Measurements from ENCODE around the gene C1orf167.
A peak's percentile ranks its signal among the peaks of the same experiment; 100 is the strongest.

Gene C1orf167

DNA sequence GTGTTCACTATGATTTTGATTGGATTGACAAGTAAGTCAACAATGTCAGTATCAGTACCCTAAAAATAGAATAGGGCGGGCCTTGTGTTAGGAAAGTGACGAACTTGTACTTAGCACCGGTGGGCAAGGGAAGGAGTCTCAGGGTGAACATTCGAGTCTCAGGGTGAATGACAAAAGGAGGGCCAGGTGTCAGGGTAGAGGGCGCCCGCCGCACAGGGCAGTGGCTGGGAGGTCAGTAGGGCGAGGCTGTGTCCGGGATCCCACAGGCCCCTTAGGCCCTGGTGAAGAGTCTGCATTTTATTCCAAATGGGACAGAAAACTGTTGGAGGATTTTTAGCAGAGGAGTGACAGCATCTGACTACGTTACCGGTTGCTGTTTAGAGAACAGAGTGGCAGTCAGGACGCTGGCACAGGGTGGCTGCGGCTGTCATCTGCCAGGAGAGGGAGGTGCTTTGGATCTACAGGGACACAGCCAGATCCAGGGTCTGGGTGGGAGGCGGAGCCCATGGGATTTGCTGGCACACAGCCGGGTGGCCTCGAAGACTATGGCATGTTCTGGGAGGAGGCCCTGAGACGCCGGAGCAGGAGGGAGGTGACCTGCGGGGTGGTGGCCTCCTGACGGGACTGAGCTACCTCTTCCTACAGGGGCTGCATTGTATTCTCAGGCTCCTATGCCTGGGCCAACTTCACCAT lies 15.1 kb upstream of the C1orf167 start:
- no peak for DNase-seq (ENCODE audit: insufficient read length, low spot score)
- FAIRE-seq, result no peak
- TF ChIP-seq POU2F2 (IDR thresholded peaks at IDR 0.05; ENCODE audit: low read depth, low read length) (no peak), POLR2AphosphoS5 (IDR thresholded peaks at IDR 0.05; ENCODE audit: low read depth, low read length) (no peak), TAF1 (IDR thresholded peaks at IDR 0.05; ENCODE audit: low read depth, low read length) (no peak), PAX5 (IDR thresholded peaks at IDR 0.05; ENCODE audit: insufficient read depth, low read length, severe bottlenecking) (no peak), SPI1 (IDR thresholded peaks at IDR 0.05; ENCODE audit: low read depth, low read length) (no peak), POLR2A (IDR thresholded peaks at IDR 0.05; ENCODE audit: low read depth, low read length) (no peak)

DNA sequence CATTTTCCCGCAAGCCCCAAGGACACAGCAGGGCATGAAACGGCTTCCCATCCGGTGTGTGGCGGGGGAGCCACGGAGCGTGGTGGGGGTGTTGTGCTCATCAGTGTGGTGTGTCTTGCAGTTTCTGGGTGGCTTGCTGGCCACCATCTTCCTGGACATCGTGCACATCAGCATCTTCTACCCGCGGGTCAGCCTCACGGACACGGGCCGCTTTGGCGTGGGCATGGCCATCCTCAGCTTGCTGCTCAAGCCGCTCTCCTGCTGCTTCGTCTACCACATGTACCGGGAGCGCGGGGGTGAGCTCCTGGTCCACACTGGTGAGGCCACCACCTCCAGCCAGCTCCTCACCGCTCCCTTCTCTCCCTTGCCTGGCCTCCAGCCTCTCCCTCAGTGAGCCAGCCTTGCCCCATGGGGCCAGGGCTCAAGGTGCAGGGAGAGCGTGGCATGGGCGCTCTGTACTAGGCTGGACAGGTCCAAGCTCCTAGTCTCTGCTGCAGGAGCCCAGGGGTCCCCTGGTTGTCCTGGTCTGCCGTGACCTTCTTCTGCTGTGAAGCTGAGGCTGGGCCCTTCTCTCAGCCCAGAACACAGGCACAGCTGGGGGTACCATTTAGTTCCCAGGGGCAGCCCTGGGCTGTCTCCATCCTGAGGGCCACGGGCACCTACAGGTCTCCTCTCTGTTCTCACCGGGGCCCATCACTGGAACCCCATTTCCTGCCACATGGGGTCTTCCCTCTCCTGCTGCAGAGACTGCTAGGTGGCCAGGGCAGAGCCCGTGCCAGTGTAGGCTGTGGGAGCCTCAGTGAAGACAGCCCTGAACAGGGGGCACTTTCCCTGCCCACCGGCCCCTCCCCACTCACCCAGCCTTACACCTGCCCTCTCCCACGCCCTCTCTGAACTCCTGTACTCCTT lies 13.4 kb upstream of the C1orf167 start:
- no peak for TF ChIP-seq POLR2A (IDR thresholded peaks at IDR 0.05; ENCODE audit: low read depth, low read length)
- TF ChIP-seq TAF1 (IDR thresholded peaks at IDR 0.05; ENCODE audit: low read depth, low read length), result no peak
- TF ChIP-seq SPI1 (IDR thresholded peaks at IDR 0.05; ENCODE audit: low read depth, low read length), result no peak
- TF ChIP-seq POU2F2 (IDR thresholded peaks at IDR 0.05; ENCODE audit: low read depth, low read length), result no peak
- no peak for TF ChIP-seq PAX5 (IDR thresholded peaks at IDR 0.05; ENCODE audit: insufficient read depth, low read length, severe bottlenecking)
- TF ChIP-seq POLR2AphosphoS5 (IDR thresholded peaks at IDR 0.05; ENCODE audit: low read depth, low read length), result no peak
- no peak for FAIRE-seq
- no peak for DNase-seq (ENCODE audit: insufficient read length, low spot score)

DNA sequence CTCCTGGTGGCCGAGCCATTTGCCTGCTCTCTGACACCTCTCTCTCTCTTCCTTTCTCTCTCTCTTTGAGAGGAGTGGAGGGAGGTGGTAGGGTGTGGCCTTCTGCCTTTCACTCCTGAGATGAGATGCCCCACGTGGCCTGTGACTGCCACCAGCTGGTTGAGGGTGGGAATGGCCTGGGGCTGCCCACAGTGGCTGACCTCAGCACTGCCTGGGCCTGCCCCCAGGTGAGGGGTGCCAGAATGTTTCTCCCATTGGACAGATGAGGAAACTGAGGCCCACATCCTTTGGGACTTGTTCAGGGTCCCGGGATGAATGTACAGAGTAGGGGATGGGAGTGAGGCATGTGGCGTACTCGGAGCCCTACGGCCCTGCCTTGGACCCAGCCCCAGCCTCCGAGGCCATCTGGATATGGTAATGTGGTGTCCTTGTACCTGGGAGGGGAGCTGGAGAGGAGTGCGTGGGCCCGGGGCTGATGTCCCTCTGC lies 12.7 kb upstream of the C1orf167 start:
- FAIRE-seq (peak; percentile 38), DNase-seq (ENCODE audit: insufficient read length, low spot score) (peak; percentile 83)

DNA sequence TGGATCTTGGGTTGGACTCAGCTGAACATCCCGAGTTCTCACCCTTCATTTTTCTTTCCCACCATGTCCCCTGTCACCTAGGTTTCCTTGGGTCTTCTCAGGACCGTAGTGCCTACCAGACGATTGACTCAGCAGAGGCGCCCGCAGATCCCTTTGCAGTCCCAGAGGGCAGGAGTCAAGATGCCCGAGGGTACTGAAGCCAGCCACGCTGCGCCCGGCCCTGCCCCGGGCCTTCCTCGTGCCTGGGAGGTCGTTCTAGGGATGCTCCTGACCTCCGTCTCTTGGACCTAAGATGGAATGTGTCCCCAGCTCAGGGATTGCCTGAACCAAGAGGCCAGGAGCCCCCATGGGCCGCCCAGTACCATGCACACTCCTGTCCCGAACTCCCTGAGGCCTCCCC lies 12.0 kb upstream of the C1orf167 start:
- TF ChIP-seq TAF1 (IDR thresholded peaks at IDR 0.05; ENCODE audit: low read depth, low read length) (no peak), SPI1 (IDR thresholded peaks at IDR 0.05; ENCODE audit: low read depth, low read length) (no peak), PAX5 (IDR thresholded peaks at IDR 0.05; ENCODE audit: insufficient read depth, low read length, severe bottlenecking) (no peak), POLR2AphosphoS5 (IDR thresholded peaks at IDR 0.05; ENCODE audit: low read depth, low read length) (no peak)
- DNase-seq (ENCODE audit: insufficient read length, low spot score), result no peak
- FAIRE-seq, result no peak

More for the DNA sequence above, 12.7 kb upstream of the C1orf167 start:
- no peak for TF ChIP-seq POU2F2 (IDR thresholded peaks at IDR 0.05; ENCODE audit: low read depth, low read length)
- TF ChIP-seq SPI1 (IDR thresholded peaks at IDR 0.05; ENCODE audit: low read depth, low read length), result no peak
- TF ChIP-seq TAF1 (IDR thresholded peaks at IDR 0.05; ENCODE audit: low read depth, low read length), result no peak
- no peak for TF ChIP-seq POLR2AphosphoS5 (IDR thresholded peaks at IDR 0.05; ENCODE audit: low read depth, low read length)

GRCh38 chr1:11751087-11751486 lies 10.9 kb upstream of the C1orf167 start:
- TF ChIP-seq POLR2AphosphoS5 (IDR thresholded peaks at IDR 0.05; ENCODE audit: low read depth, low read length) (no peak), TAF1 (IDR thresholded peaks at IDR 0.05; ENCODE audit: low read depth, low read length) (no peak), SPI1 (IDR thresholded peaks at IDR 0.05; ENCODE audit: low read depth, low read length) (no peak), POLR2A (IDR thresholded peaks at IDR 0.05; ENCODE audit: low read depth, low read length) (no peak), POU2F2 (IDR thresholded peaks at IDR 0.05; ENCODE audit: low read depth, low read length) (no peak), PAX5 (IDR thresholded peaks at IDR 0.05; ENCODE audit: insufficient read depth, low read length, severe bottlenecking) (no peak)
- FAIRE-seq, result no peak
- DNase-seq (ENCODE audit: insufficient read length, low spot score), result no peak

DNA sequence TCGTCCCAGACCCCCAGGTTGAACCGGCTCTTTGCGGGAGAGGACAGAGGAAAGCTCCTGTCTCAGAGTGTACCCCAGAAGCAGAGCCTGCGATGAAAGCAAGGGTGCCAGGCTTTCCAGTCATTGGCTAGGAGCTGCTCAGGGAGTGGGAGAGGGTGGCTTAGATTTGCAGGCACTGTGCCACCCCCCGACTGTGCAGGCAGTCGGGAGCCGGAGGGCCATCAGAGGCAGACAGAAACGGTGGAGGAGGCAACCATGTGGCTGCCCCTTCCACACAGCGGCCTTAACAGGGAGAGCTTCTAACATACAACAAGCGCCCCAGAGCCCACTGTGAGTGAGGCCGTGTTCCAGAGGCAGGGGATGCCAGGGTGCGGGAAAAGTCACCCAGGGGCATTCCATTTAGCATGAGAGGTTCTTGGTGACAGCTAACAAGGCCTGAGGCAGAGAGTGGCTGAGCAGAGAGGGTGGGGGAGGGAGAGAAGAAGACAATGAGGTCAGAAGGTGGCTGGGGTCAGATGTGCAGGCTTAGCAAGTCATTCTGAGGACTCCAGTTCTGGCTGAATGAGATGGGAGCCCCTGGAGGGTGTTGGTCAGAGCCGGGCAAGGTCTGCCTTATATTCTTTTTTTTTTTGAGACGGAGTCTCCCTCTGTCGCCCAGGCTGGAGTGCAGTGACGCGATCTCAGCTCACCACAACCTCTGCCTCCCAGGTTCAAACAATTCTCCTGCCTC lies 9.5 kb upstream of the C1orf167 start:
- FAIRE-seq (no peak), DNase-seq (ENCODE audit: insufficient read length, low spot score) (no peak)

GRCh38 chr1:11753555-11754208 lies 8.3 kb upstream of the C1orf167 start:
- DNase-seq (ENCODE audit: insufficient read length, low spot score) (no peak), FAIRE-seq (no peak)
- TF ChIP-seq TAF1 (IDR thresholded peaks at IDR 0.05; ENCODE audit: low read depth, low read length) (no peak), POLR2A (IDR thresholded peaks at IDR 0.05; ENCODE audit: low read depth, low read length) (no peak), PAX5 (IDR thresholded peaks at IDR 0.05; ENCODE audit: insufficient read depth, low read length, severe bottlenecking) (no peak)

More for the DNA sequence above, 9.5 kb upstream of the C1orf167 start:
- no peak for TF ChIP-seq SPI1 (IDR thresholded peaks at IDR 0.05; ENCODE audit: low read depth, low read length)
- no peak for TF ChIP-seq TAF1 (IDR thresholded peaks at IDR 0.05; ENCODE audit: low read depth, low read length)
- no peak for TF ChIP-seq POLR2A (IDR thresholded peaks at IDR 0.05; ENCODE audit: low read depth, low read length)
- TF ChIP-seq PAX5 (IDR thresholded peaks at IDR 0.05; ENCODE audit: insufficient read depth, low read length, severe bottlenecking), result no peak
- TF ChIP-seq POU2F2 (IDR thresholded peaks at IDR 0.05; ENCODE audit: low read depth, low read length), result no peak
- TF ChIP-seq POLR2AphosphoS5 (IDR thresholded peaks at IDR 0.05; ENCODE audit: low read depth, low read length), result no peak

DNA sequence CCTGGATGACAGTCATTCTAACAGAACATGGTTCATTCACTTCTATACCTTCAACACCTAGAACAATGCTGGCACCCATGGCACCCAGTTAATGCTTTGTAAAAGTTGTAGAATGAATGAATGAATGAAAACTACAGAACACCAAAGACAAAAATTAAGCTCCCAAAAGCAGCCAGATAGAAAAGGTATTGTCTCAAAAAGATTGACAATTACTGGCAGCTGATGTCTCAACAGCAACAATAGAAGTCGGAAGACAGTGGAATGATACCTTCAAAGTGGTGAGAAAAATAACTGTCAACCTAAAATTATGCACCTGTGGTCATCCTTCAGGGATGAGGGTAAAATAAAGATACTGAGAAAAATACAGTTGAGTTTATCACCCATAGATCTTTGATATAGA lies 4.9 kb upstream of the C1orf167 start:
- TF ChIP-seq PAX5 (IDR thresholded peaks at IDR 0.05; ENCODE audit: insufficient read depth, low read length, severe bottlenecking) (no peak), POU2F2 (IDR thresholded peaks at IDR 0.05; ENCODE audit: low read depth, low read length) (no peak), SPI1 (IDR thresholded peaks at IDR 0.05; ENCODE audit: low read depth, low read length) (no peak), POLR2AphosphoS5 (IDR thresholded peaks at IDR 0.05; ENCODE audit: low read depth, low read length) (no peak), POLR2A (IDR thresholded peaks at IDR 0.05; ENCODE audit: low read depth, low read length) (no peak), TAF1 (IDR thresholded peaks at IDR 0.05; ENCODE audit: low read depth, low read length) (no peak)
- no peak for FAIRE-seq
- no peak for DNase-seq (ENCODE audit: insufficient read length, low spot score)

Measured in GM12891 (cell line).